Endometrium (tissue), 2 donors: ENCODE results near the gene CRB3.
"Not testable (repeated sequence)": the region's sequence is repeated elsewhere in the genome, so short reads cannot be mapped to it uniquely, and the experiment has no call there.

ENCODE experiments used
- FAIRE-seq: peaks from 2 replicates; lab custom pipeline; 2012; peaks lifted over from hg19 to GRCh38; lab: Jason Lieb, UNC
- donor health status: control.
- donor health status: control.

The CRB3 gene

GRCh38 chr19:6464070-6464873 is at the start of gene CRB3:
Gene CRB3 (plus strand): TSS chr19:6464271. CDS start chr19:6464702, 431 bp downstream.
- no peak for FAIRE-seq

- no peak for FAIRE-seq
Measured at GRCh38 chr19:6414793-6415590, 49.1 kb upstream of the CRB3 start.

GRCh38 chr19:6415591-6416190 is 48.4 kb upstream of the CRB3 start:
- no peak for FAIRE-seq

GRCh38 chr19:6416658-6417405 is 47.2 kb upstream of the CRB3 start:
- FAIRE-seq: no peak

- no peak for FAIRE-seq
Measured at GRCh38 chr19:6417713-6418561, 46.1 kb upstream of the CRB3 start.

- FAIRE-seq: no peak
Measured at GRCh38 chr19:6418562-6418932, 45.5 kb upstream of the CRB3 start.

GRCh38 chr19:6421075-6422014 is 42.7 kb upstream of the CRB3 start:
- FAIRE-seq: no peak

- FAIRE-seq: no peak
Measured at GRCh38 chr19:6423499-6424194, 40.4 kb upstream of the CRB3 start.

GRCh38 chr19:6424195-6424938 is 39.7 kb upstream of the CRB3 start, which contains the start of gene KHSRP:
Gene KHSRP (minus strand): TSS chr19:6424811. CDS start chr19:6424701, 110 bp downstream.
- no peak for FAIRE-seq

- peak; percentile 100 for FAIRE-seq
Measured at GRCh38 chr19:6424939-6425731, 38.9 kb upstream of the CRB3 start.

- no peak for FAIRE-seq
Measured at GRCh38 chr19:6425732-6426620, 38.1 kb upstream of the CRB3 start.

GRCh38 chr19:6427131-6427530 is 36.9 kb upstream of the CRB3 start:
- no peak for FAIRE-seq

GRCh38 chr19:6428692-6429418 is 35.2 kb upstream of the CRB3 start:
- not testable (repeated sequence) for FAIRE-seq

- no peak for FAIRE-seq
Measured at GRCh38 chr19:6429419-6430221, 34.5 kb upstream of the CRB3 start.

GRCh38 chr19:6431891-6432290 is 32.2 kb upstream of the CRB3 start:
- FAIRE-seq: no peak
